ENCODE data around the gene RAPGEF2.

RAPGEF2 gene

DNA sequence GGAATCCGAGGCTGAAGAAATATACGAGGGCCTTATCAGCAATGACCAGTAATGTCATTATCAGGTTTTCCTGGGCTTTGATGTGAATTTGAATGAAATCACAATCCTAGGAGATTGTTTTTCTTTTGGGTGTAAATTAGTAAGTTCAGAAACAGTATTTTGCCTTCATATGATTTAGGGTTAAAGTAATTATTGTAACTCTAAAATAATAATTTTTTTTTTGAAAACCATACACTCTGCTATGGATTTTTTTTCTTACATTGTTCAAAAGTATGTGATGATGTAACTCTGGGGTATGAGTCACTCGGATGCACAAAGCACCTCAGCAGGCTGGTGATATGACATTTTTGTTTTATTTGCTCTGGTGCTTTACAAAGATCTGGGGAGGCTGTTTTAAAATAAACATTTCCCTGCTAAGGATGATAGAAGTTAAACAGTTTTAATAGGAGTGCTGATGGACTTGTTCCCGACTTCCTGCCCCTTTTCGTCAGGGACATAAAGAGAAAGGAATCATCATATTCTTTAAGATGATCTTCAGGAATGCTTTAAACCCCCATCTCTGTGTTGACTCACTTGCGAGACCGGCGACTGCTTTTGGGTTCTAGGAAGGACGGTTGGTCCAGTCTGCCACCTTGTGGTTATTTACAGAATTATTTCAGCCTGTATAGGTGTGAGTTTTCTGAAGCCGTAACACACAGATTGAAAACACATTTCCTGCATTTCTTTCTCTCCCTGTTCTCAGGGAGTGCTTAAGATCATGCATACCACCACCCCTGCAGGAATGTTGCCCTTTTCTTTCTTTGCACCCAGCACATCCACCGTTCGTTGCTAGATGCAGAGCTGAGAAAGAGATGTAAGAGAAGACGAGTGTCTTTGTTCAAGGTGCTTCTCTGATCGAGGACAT lies 72.5 kb downstream of the RAPGEF2 start (continued):
- TF ChIP-seq GLIS2 (tag by site-specific recombination; IDR thresholded peaks at IDR 0.05), result no peak
- TF ChIP-seq ZNF239 (tag by site-specific recombination; IDR thresholded peaks at IDR 0.05), result no peak
- peak; percentile 75 for TF ChIP-seq ZXDB (tag by site-specific recombination; IDR thresholded peaks at IDR 0.05)

DNA sequence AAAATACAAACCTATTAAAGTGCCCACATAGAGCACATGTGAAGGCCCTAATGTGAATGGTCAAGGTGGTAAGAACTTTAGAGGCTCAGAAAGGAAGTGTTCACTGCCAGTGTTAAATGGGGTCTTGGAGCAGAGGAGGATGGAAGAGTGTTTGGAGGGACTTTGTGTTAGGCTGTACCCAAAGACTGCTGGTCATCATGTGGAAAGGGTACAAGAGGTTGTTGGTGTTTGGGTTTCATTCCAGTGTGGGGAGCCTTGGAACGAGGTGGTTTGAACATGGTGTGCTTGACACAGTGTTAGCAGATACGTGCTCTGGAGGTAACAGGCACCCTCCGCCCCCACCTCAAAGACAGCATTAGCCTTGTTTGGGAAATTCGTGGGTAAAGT lies 73.1 kb downstream of the RAPGEF2 start:
- no peak for TF ChIP-seq ZNF843 (tag by site-specific recombination; IDR thresholded peaks at IDR 0.05)
- TF ChIP-seq ZFP37 (tag by site-specific recombination; IDR thresholded peaks at IDR 0.05), result no peak
- TF ChIP-seq ZNF239 (tag by site-specific recombination; IDR thresholded peaks at IDR 0.05), result no peak
- TF ChIP-seq, protein P1, sequence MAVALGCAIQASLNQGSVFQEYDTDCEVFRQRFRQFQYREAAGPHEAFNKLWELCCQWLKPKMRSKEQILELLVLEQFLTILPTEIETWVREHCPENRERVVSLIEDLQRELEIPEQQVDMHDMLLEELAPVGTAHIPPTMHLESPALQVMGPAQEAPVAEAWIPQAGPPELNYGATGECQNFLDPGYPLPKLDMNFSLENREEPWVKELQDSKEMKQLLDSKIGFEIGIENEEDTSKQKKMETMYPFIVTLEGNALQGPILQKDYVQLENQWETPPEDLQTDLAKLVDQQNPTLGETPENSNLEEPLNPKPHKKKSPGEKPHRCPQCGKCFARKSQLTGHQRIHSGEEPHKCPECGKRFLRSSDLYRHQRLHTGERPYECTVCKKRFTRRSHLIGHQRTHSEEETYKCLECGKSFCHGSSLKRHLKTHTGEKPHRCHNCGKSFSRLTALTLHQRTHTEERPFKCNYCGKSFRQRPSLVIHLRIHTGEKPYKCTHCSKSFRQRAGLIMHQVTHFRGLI (tag by site-specific recombination; IDR thresholded peaks at IDR 0.05), result no peak
- TF ChIP-seq, protein P2, sequence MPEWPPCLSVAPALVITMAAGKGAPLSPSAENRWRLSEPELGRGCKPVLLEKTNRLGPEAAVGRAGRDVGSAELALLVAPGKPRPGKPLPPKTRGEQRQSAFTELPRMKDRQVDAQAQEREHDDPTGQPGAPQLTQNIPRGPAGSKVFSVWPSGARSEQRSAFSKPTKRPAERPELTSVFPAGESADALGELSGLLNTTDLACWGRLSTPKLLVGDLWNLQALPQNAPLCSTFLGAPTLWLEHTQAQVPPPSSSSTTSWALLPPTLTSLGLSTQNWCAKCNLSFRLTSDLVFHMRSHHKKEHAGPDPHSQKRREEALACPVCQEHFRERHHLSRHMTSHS (tag by site-specific recombination; IDR thresholded peaks at IDR 0.05), result no peak
- no peak for TF ChIP-seq ZBTB1 (tag by site-specific recombination; IDR thresholded peaks at IDR 0.05)
- TF ChIP-seq, protein P3, sequence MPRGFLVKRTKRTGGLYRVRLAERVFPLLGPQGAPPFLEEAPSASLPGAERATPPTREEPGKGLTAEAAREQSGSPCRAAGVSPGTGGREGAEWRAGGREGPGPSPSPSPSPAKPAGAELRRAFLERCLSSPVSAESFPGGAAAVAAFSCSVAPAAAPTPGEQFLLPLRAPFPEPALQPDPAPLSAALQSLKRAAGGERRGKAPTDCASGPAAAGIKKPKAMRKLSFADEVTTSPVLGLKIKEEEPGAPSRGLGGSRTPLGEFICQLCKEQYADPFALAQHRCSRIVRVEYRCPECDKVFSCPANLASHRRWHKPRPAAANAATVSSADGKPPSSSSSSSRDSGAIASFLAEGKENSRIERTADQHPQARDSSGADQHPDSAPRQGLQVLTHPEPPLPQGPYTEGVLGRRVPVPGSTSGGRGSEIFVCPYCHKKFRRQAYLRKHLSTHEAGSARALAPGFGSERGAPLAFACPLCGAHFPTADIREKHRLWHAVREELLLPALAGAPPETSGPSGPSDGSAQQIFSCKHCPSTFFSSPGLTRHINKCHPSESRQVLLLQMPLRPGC (tag by site-specific recombination; IDR thresholded peaks at IDR 0.05), result no peak
- TF ChIP-seq, protein P4, sequence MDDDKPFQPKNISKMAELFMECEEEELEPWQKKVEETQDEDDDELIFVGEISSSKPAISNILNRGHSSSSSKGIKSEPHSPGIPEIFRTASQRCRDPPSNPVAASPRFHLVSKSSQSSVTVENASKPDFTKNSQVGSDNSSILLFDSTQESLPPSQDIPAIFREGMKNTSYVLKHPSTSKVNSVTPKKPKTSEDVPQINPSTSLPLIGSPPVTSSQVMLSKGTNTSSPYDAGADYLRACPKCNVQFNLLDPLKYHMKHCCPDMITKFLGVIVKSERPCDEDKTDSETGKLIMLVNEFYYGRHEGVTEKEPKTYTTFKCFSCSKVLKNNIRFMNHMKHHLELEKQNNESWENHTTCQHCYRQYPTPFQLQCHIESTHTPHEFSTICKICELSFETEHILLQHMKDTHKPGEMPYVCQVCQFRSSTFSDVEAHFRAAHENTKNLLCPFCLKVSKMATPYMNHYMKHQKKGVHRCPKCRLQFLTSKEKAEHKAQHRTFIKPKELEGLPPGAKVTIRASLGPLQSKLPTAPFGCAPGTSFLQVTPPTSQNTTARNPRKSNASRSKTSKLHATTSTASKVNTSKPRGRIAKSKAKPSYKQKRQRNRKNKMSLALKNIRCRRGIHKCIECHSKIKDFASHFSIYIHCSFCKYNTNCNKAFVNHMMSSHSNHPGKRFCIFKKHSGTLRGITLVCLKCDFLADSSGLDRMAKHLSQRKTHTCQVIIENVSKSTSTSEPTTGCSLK (tag by site-specific recombination; IDR thresholded peaks at IDR 0.05), result no peak
- no peak for TF ChIP-seq GFI1B (tag by site-specific recombination; IDR thresholded peaks at IDR 0.05)
- no peak for TF ChIP-seq MYNN (tag by site-specific recombination; IDR thresholded peaks at IDR 0.05; ENCODE audit: borderline replicate concordance)
- no peak for TF ChIP-seq KLF1 (tag by site-specific recombination; IDR thresholded peaks at IDR 0.05)
- TF ChIP-seq ZNF596 (tag by site-specific recombination; IDR thresholded peaks at IDR 0.05), result no peak
- TF ChIP-seq ZNF121 (tag by site-specific recombination; IDR thresholded peaks at IDR 0.05), result no peak
- TF ChIP-seq ZNF335 (tag by site-specific recombination; conservative IDR thresholded peaks at IDR 0.05), result no peak
- TF ChIP-seq ZNF416 (tag by site-specific recombination; IDR thresholded peaks at IDR 0.05), result no peak
- TF ChIP-seq ZNF776 (tag by site-specific recombination; IDR thresholded peaks at IDR 0.05; ENCODE audit: borderline replicate concordance), result no peak
- Histone ChIP-seq H3K36me3 (ENCODE audit: control insufficient read depth in 2 of 2, insufficient read depth in 1 of 2, low read length in 2 of 2) (no peaks in the 10 kb centered on the region), H3K27ac (ENCODE audit: extremely low read depth, low read depth, low read length) (peak overlapping the region; percentile 0; the same call in 1 of the 2 replicates), H3K4me1 (ENCODE audit: control insufficient read depth, insufficient read depth, low read length) (peaks cover 10% of the 10 kb centered on the region), H3K4me3 (ENCODE audit: low read depth, low read length) (no peak overlapping the region), H3K9me3 (ENCODE audit: control insufficient read depth, insufficient read depth, low read depth, low read length) (no peaks in the 10 kb centered on the region)
- ChIA-PET CTCF (interaction anchor here (0.6 to 0.9 kb wide), 3 partner anchors 13 to 318 kb away, joined by 4 to 6 read pairs (median 4); no protein-coding TSS in a partner anchor), POLR2A (no interaction called here)

Measured in HEK293 (cell line).